ENCODE data around the gene GDPGP1.

GRCh38 chr15:90184786-90185704 is 49.0 kb upstream of the GDPGP1 start:
- TF ChIP-seq CTCF (IDR thresholded peaks at IDR 0.05; ENCODE audit: low read depth, low read length, missing input control) (no peak), JUND (IDR thresholded peaks at IDR 0.05) (no peak), MAX (IDR thresholded peaks at IDR 0.05) (no peak), NR2F2 (IDR thresholded peaks at IDR 0.05) (no peak), SP1 (IDR thresholded peaks at IDR 0.05) (no peak)
